Measurements from ENCODE around the gene ABHD16B. TPM values are rescaled to one million over a fixed set of nuclear protein-coding genes. Genes with fewer than 3 reads are reported as not detected.
A peak's percentile ranks its signal among the peaks of the same experiment; 100 is the strongest.

ABHD16B gene
- total and polyA plus RNA-seq, 2 of the 13 experiments (the other 11 are each of a cell fraction or from before 2014, with no cell fraction given), result not detected

- TF ChIP-seq ZNF691 (CRISPR knock-in tag; IDR thresholded peaks at IDR 0.05; ENCODE audit: borderline replicate concordance, low read depth), result no peak; the same call in 1 of the 2 replicates
- no peak for TF ChIP-seq GATA4 (IDR thresholded peaks at IDR 0.05; ENCODE audit: borderline replicate concordance, low read depth)
- TF ChIP-seq, protein P1, sequence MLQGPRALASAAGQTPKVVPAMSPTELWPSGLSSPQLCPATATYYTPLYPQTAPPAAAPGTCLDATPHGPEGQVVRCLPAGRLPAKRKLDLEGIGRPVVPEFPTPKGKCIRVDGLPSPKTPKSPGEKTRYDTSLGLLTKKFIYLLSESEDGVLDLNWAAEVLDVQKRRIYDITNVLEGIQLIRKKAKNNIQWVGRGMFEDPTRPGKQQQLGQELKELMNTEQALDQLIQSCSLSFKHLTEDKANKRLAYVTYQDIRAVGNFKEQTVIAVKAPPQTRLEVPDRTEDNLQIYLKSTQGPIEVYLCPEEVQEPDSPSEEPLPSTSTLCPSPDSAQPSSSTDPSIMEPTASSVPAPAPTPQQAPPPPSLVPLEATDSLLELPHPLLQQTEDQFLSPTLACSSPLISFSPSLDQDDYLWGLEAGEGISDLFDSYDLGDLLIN (CRISPR knock-in tag; IDR thresholded peaks at IDR 0.05; ENCODE audit: borderline replicate concordance), result 0 out of 2 replicates have a peak, but pooled peaks have one; percentile 2
- TF ChIP-seq, protein P2, sequence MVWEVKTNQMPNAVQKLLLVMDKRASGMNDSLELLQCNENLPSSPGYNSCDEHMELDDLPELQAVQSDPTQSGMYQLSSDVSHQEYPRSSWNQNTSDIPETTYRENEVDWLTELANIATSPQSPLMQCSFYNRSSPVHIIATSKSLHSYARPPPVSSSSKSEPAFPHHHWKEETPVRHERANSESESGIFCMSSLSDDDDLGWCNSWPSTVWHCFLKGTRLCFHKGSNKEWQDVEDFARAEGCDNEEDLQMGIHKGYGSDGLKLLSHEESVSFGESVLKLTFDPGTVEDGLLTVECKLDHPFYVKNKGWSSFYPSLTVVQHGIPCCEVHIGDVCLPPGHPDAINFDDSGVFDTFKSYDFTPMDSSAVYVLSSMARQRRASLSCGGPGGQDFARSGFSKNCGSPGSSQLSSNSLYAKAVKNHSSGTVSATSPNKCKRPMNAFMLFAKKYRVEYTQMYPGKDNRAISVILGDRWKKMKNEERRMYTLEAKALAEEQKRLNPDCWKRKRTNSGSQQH (CRISPR knock-in tag; IDR thresholded peaks at IDR 0.05; ENCODE audit: low read depth), result no peak
- no peak for TF ChIP-seq SIN3B (IDR thresholded peaks at IDR 0.05; ENCODE audit: low read length)
- TF ChIP-seq ZNF672 (CRISPR knock-in tag; IDR thresholded peaks at IDR 0.05), result no peak
- TF ChIP-seq NBN (conservative IDR thresholded peaks at IDR 0.05), result no peak
- peak; percentile 81 for TF ChIP-seq PHF21A (CRISPR knock-in tag; IDR thresholded peaks at IDR 0.05)
- no peak for TF ChIP-seq DNMT3B (CRISPR knock-in tag; conservative IDR thresholded peaks at IDR 0.05)
- no peak for TF ChIP-seq NONO (IDR thresholded peaks at IDR 0.05)
- no peak for TF ChIP-seq NONO (CRISPR knock-in tag; conservative IDR thresholded peaks at IDR 0.05)
- TF ChIP-seq ARNTL (CRISPR knock-in tag; IDR thresholded peaks at IDR 0.05), result no peak
- TF ChIP-seq, protein P3, sequence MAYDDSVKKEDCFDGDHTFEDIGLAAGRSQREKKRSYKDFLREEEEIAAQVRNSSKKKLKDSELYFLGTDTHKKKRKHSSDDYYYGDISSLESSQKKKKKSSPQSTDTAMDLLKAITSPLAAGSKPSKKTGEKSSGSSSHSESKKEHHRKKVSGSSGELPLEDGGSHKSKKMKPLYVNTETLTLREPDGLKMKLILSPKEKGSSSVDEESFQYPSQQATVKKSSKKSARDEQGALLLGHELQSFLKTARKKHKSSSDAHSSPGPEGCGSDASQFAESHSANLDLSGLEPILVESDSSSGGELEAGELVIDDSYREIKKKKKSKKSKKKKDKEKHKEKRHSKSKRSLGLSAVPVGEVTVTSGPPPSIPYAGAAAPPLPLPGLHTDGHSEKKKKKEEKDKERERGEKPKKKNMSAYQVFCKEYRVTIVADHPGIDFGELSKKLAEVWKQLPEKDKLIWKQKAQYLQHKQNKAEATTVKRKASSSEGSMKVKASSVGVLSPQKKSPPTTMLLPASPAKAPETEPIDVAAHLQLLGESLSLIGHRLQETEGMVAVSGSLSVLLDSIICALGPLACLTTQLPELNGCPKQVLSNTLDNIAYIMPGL (CRISPR knock-in tag; IDR thresholded peaks at IDR 0.05; ENCODE audit: borderline replicate concordance in 1 of 2, low read depth in 1 of 2), result no peak; a peak in 1 of 4 replicates
- TF ChIP-seq U2AF1 (optimal IDR thresholded peaks at IDR 0.05; ENCODE audit: low read depth, low read length), result no peak
- TF ChIP-seq HIVEP1 (CRISPR knock-in tag; IDR thresholded peaks at IDR 0.05), result peak; percentile 31
- no peak for TF ChIP-seq ESRRA (CRISPR knock-in tag; IDR thresholded peaks at IDR 0.05; ENCODE audit: low read depth)
- no peak for TF ChIP-seq ZSCAN25 (CRISPR knock-in tag; IDR thresholded peaks at IDR 0.05)
- no peak for TF ChIP-seq TRIM24 (CRISPR knock-in tag; IDR thresholded peaks at IDR 0.05)
- no peak for TF ChIP-seq ERF (CRISPR knock-in tag; IDR thresholded peaks at IDR 0.05)
- no peak for TF ChIP-seq MAFK (conservative IDR thresholded peaks at IDR 0.05 in 1 of 2, IDR thresholded peaks at IDR 0.05 in 1 of 2; ENCODE audit: low read length in 2 of 2)
- no peak for TF ChIP-seq TBX3 (IDR thresholded peaks at IDR 0.05; ENCODE audit: borderline replicate concordance)
- TF ChIP-seq, protein P4, sequence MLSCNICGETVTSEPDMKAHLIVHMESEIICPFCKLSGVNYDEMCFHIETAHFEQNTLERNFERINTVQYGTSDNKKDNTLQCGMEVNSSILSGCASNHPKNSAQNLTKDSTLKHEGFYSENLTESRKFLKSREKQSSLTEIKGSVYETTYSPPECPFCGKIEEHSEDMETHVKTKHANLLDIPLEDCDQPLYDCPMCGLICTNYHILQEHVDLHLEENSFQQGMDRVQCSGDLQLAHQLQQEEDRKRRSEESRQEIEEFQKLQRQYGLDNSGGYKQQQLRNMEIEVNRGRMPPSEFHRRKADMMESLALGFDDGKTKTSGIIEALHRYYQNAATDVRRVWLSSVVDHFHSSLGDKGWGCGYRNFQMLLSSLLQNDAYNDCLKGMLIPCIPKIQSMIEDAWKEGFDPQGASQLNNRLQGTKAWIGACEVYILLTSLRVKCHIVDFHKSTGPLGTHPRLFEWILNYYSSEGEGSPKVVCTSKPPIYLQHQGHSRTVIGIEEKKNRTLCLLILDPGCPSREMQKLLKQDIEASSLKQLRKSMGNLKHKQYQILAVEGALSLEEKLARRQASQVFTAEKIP (CRISPR knock-in tag; IDR thresholded peaks at IDR 0.05; ENCODE audit: borderline replicate concordance), result no peak
- TF ChIP-seq ZNF768 (CRISPR knock-in tag; IDR thresholded peaks at IDR 0.05), result no peak
These were observed 13.0 kb upstream of the ABHD16B start (continued) for GRCh38 chr20:63848003-63848911.

Measured in HepG2 (cell line).